ENCODE results near the gene LRRN2.
"Not testable (repeated sequence)": the region's sequence is repeated elsewhere in the genome, so short reads cannot be mapped to it uniquely, and the experiment has no call there.

The LRRN2 gene

DNA sequence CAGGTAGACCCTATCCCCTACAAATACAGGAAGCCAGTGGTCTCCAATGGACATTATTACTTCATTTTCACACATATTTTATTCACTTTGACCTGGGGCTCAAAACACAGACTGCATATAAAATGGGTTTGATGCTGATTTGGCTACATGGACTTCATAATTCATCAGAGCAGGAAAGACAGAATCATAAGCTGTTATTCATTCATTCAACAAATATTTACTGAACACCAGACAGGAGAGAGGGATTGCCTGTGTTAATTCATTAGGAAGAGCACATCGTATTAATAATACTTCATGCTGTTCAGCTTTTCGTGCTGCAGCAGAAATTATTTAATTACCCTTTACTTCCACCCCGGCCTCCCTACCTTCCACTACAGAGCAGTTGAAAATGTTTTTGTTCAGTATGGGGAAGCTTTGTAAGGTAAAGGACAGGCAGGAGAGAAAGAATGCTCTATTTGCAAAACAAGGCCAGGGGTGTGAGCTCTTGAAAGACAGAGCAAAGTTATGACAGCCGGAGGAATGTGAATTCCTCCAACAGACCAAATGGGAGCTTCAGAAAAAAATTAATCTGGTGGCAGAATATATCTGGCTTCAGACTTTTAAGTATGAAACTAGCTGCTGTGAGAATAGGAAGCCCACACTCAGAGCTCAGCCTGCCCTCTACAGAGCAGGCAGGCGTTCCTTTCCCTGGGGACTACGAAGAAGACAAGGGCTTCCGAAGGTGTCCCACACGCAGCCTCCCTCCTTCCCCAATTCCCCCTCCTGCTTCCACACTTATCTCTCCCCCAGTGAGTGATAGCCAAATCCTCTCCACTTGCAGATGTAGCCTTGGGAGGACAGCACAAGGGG is 111.3 kb downstream of the LRRN2 start:
- DNase-seq (ENCODE audit: low read depth), result no peak

DNA sequence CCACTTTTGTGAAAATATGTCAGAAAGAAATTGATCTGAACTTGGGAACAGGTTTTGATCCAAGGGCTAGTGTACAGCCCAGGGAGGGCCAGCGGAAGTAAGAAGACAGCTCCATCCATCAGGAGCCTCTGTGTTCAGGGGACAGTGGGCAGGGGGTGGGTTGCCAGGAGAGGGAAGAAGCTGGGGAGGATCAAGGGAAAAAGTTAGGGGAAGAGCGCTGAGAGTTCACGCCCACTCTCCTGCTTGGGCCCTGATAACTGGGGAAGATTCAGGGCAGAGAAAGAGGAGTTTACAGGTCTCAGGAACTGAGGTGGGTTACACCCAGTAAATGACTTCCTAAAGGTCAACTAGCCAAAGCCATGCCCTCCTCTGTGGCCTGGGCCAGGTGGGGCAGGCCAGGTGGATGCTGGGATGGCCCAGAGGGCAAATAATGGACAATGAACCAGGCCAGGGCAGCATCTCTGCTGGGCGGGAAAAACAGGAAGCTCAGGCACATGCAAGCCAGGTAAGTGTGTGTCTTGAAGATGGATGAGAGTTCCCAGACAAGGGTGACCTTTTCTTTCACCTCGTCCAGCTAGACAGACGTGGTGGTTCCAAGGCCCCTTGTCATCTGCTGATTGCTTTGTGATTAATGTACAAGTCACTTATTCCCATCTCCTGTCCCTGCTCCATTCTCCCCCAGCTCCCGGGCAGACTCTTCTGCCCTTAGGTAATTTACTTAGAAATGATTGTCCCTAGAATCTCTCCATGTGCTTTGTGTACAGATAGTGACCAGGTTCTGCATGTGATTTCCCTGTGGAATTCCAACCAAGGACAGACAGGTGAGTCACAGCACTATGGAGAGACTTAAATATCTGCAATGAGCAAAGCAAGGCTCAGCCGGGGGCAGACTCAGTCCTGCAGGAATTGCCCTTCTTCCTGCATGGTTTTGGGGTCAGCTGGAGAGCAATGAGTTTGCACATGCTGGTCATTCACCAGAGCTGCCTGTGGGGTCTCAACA is 112.3 kb downstream of the LRRN2 start:
- DNase-seq (ENCODE audit: low read depth), result no peak

DNA sequence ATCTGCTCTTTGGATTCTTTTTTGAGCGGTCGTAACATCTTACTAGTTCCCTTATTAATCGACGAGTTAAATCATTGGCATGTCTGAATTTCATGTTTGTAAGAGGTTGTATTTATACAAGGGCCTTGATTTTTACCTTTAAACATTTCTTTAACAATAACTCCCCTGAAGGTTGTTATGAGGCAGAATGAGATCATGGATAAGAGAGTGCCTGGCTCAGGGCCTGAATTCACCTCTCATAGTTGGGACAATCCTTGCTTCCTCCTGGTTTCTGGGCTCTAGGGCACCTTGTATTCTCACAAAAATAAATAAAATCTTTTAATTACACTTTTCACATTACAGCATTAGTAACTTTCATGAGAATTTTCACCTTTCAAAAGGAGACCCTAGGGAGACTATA is 113.9 kb downstream of the LRRN2 start:
- no peak for DNase-seq (ENCODE audit: low read depth)

DNA sequence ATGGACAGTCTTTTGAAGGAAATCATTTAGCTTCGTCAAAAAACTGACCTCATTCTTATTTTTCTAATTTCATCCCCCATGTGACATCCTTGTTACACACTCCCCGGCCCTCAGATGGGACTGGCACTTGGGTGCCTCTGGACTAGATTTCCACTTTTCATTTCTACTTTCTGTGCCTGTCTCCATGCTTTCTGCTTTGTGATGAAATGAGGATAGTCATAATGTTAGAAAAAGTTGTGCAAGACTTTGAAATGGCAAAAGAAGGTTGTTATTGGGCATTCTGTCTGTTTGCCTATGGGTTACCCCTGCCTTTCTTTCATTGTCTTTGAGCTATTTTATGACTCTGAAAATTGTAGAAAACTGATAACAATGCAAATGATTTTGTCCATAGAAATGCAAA is 114.4 kb downstream of the LRRN2 start:
- no peak for DNase-seq (ENCODE audit: low read depth)

DNA sequence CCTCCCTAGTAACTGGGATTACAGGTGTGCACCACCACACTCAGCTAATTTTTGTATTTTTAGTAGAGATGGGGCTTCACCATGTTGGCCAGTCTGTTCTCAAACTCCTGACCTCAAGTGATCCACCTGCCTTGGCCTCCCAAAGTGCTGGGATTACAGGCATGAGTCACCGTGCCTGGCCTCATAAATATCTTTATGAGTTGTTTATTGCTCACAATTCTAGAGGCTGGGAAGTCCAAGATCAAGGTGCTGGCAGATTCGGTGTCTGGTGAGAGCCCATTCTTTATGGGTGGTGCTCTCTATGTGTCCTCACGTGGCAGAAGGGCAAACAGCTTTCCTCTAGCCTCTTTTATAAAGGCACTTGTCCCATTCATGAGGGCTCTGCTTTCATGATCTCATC is 115.5 kb downstream of the LRRN2 start:
- DNase-seq (ENCODE audit: low read depth), result not testable (repeated sequence)

DNA sequence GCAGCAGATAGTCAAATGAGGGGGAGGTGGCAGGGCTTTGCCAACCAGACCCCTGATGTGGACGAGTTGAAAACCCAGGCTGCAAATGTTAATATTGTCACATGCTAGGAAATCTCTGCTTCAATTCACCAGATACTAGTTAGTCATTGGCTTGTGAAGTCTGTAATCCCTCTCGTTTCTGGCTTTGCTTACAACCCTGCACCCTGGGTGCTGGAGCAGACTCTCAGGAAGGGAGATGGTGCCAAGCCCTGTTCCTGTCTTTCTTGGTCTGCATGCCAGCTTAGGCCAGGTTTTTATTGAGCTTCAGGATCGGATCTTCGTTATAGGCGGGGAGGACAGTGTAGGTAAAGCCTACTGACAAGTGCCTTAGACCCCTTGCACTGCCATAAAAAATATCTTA is 116.1 kb downstream of the LRRN2 start:
- DNase-seq (ENCODE audit: low read depth), result no peak

DNA sequence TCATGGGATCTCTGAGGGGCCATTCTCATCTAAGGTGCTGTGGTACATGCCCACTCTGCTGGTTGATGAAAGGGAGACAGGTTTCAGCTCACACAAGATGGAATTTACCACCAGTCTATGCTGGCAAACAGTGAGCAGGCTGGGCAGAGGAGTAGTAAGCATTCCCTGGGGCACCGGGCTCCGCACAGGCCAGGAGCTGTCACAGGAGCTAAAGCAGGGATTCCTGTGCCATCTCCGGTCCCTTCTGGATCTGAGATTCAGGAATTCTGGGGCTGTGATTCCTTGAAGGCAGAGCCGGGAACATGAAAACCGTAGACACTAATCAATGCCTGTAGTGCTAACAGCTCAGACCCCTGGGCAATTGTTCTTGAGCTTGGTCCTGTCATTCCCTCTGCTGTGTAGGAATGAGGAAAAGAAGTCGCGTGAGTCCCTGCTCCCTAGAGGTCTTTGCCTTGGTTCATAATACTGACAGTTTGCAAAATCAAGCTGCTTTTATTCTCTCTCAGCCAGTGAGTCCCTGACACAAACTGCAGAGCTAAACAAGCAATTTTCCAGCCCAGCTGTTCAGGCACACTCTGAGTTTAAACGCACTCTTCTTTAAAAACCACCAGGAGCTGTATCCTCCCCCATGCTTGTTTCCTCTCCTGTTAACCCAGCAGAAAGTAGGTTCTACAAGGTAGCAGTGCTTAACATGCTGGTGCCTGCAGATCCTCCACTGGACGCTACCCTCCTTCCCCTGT is 116.8 kb downstream of the LRRN2 start:
- DNase-seq (ENCODE audit: low read depth), result no peak
